HG03095 (cell line): ENCODE data around the gene PRSS1.
A peak's percentile ranks its signal among the peaks of the same experiment; 100 is the strongest.
"Not testable (repeated sequence)": the region's sequence is repeated elsewhere in the genome, so short reads cannot be mapped to it uniquely, and the experiment has no call there.

Source experiments
- ATAC-seq: cut with Tn5 transposase; IDR thresholded peaks from one replicate; pipeline ENCODE4 v1.9.1; 2021; ENCODE audit warnings: moderate library complexity; ENCODE audit not compliant: unreplicated experiment

The PRSS1 gene

GRCh38 chr7:142745745-142746144, 3.5 kb upstream of the PRSS1 start:
- ATAC-seq = no peak

- no peak for ATAC-seq
Observed at GRCh38 chr7:142746264-142746663, 3.0 kb upstream of the PRSS1 start.

GRCh38 chr7:142748410-142748809, 862 bp upstream of the PRSS1 start:
- ATAC-seq = not testable (repeated sequence)

- no peak for ATAC-seq
Observed at GRCh38 chr7:142750321-142750938, 1.2 kb downstream of the PRSS1 start.

- ATAC-seq = not testable (repeated sequence)
Observed at GRCh38 chr7:142751526-142752175, 2.4 kb downstream of the PRSS1 start.

GRCh38 chr7:142752376-142753225, 3.3 kb downstream of the PRSS1 start:
- no peak for ATAC-seq

- ATAC-seq = no peak
Observed at GRCh38 chr7:142753366-142753765, 4.1 kb downstream of the PRSS1 start.

GRCh38 chr7:142753925-142754491, 4.7 kb downstream of the PRSS1 start:
- ATAC-seq = not testable (repeated sequence)

GRCh38 chr7:142754681-142755575, 5.7 kb downstream of the PRSS1 start:
- ATAC-seq = no peak

GRCh38 chr7:142758312-142758711, 9.0 kb downstream of the PRSS1 start:
- ATAC-seq = not testable (repeated sequence)

GRCh38 chr7:142759433-142759832, 10.2 kb downstream of the PRSS1 start:
- ATAC-seq = no peak

GRCh38 chr7:142760071-142760642, 10.9 kb downstream of the PRSS1 start:
- no peak for ATAC-seq

- not testable (repeated sequence) for ATAC-seq
Observed at GRCh38 chr7:142761606-142762005, 12.3 kb downstream of the PRSS1 start.

GRCh38 chr7:142762104-142762503, 12.8 kb downstream of the PRSS1 start:
- ATAC-seq = no peak

- no peak for ATAC-seq
Observed at GRCh38 chr7:142767451-142767850, 18.2 kb downstream of the PRSS1 start.

- ATAC-seq = no peak
Observed at GRCh38 chr7:142767861-142768260, 18.6 kb downstream of the PRSS1 start.

GRCh38 chr7:142768885-142769284, 19.6 kb downstream of the PRSS1 start:
- not testable (repeated sequence) for ATAC-seq

- peak; percentile 12 for ATAC-seq
Observed at GRCh38 chr7:142770661-142771352, 21.5 kb downstream of the PRSS1 start, which contains the start of gene PRSS2. Gene PRSS2 (plus strand): TSS chr7:142770970. CDS start chr7:142770983, 13 bp downstream.

GRCh38 chr7:142771353-142771723, 22.1 kb downstream of the PRSS1 start:
- ATAC-seq = peak; percentile 84
